Midbrain (tissue), 1 donor: ENCODE results near the gene OPCML.

Source experiments
- DNase-seq: peaks from one replicate; lab custom pipeline; 2025; lab: John Stamatoyannopoulos, UW

The OPCML gene

GRCh38 chr11:133503776-133504175 lies 28.5 kb downstream of the OPCML start:
- no peak for DNase-seq

- DNase-seq: no peak
Measured at GRCh38 chr11:133503236-133503635, 29.1 kb downstream of the OPCML start.

GRCh38 chr11:133501643-133502539 lies 30.4 kb downstream of the OPCML start:
- DNase-seq: no peak

- DNase-seq: no peak
Measured at GRCh38 chr11:133500936-133501335, 31.4 kb downstream of the OPCML start.

GRCh38 chr11:133500435-133500834 lies 31.9 kb downstream of the OPCML start:
- no peak for DNase-seq

GRCh38 chr11:133498969-133499368 lies 33.3 kb downstream of the OPCML start:
- DNase-seq: no peak

GRCh38 chr11:133497477-133498140 lies 34.7 kb downstream of the OPCML start:
- no peak for DNase-seq

- no peak for DNase-seq
Measured at GRCh38 chr11:133492895-133493294, 39.4 kb downstream of the OPCML start.

- DNase-seq: no peak
Measured at GRCh38 chr11:133491680-133492383, 40.5 kb downstream of the OPCML start.

- DNase-seq: no peak
Measured at GRCh38 chr11:133480722-133481121, 51.6 kb downstream of the OPCML start.

GRCh38 chr11:133479209-133479608 lies 53.1 kb downstream of the OPCML start:
- DNase-seq: no peak

- DNase-seq: no peak
Measured at GRCh38 chr11:133477251-133477625, 55.1 kb downstream of the OPCML start.

- no peak for DNase-seq
Measured at GRCh38 chr11:133476570-133477250, 55.6 kb downstream of the OPCML start.

GRCh38 chr11:133474461-133474860 lies 57.8 kb downstream of the OPCML start:
- no peak for DNase-seq

- DNase-seq: peak; percentile 13
Measured at GRCh38 chr11:133467686-133468085, 64.6 kb downstream of the OPCML start.

- no peak for DNase-seq
Measured at GRCh38 chr11:133443206-133443747, 89.0 kb downstream of the OPCML start.

- no peak for DNase-seq
Measured at GRCh38 chr11:133441964-133442660, 90.2 kb downstream of the OPCML start.

- DNase-seq: no peak
Measured at GRCh38 chr11:133425992-133426391, 106.3 kb downstream of the OPCML start.

GRCh38 chr11:133425245-133425644 lies 107.1 kb downstream of the OPCML start:
- no peak for DNase-seq

GRCh38 chr11:133418218-133418617 lies 114.1 kb downstream of the OPCML start:
- no peak for DNase-seq

- no peak for DNase-seq
Measured at GRCh38 chr11:133414506-133414905, 117.8 kb downstream of the OPCML start.
